Fibroblast of villous mesenchyme (primary cell): Measurements from ENCODE around the gene SLC4A8. TPM values are rescaled to one million over a fixed set of nuclear protein-coding genes. Genes with fewer than 3 reads are reported as not detected.
A peak's percentile ranks its signal among the peaks of the same experiment; 100 is the strongest.

Experiments used
- DNase-seq: peaks from one replicate; pipeline ENCODE4 v3.0.0-alpha.2; 2010; ENCODE audit warnings: low read depth
- H3K4me3 ChIP-seq: 2 replicates; pipeline ENCODE4 v1.5.1; 2011; ENCODE audit warnings: low read depth, mild to moderate bottlenecking, low read length
- CTCF ChIP-seq: IDR thresholded peaks from 2 replicates; pipeline ENCODE4 v1.5.1; 2012; ENCODE audit warnings: low read depth, mild to moderate bottlenecking, low read length; ENCODE audit not compliant: insufficient read depth
- total RNA-seq: library from RNA; depleted of rRNA; stranded (reverse); fragments of >200 nt; gene quantifications from 2 replicates; pipeline ENCODE4 v1.2.3, GENCODE V29; 2012

SLC4A8 gene
- total RNA-seq, 1 donor: 6.9 TPM

DNA sequence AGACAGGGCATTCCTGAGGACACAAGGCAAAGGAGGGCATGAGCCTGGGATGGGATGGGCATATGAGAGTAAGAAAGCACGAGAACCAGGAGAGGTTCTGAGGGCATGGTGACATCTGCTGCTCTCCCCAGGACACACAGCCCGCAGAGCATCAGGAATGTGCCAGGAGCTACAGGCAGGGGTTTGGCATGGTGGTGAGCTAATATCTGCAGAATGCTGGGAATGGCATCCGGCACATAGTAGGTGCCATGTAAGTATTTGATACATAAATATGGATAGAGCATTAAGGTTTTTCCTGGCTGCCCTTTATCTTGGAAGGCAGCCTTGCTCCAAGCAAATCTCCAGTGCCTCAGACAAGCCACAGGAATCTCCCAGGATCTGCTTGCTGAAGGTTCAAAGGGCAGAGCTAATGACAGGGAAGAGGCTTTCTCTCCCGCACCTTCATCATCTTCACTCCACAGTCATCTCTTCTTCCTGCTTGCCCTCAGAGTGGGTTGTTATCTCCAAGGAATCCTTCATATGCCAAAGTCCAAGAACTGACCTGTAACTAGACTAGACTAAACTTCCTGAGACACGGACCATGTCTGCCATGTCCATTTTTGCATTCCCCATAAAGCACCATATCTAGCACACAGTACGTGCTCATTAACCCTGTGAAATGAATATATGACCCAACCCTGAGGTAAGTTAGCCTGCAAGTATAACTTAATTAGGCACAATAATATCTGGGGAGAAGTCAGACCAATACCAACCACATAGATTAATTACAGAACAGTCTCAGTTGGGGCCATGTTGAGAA is 104.4 kb downstream of the SLC4A8 start:
- TF ChIP-seq CTCF: no peak
- no peak overlapping the region for H3K4me3 ChIP-seq
- DNase-seq: no peak

DNA sequence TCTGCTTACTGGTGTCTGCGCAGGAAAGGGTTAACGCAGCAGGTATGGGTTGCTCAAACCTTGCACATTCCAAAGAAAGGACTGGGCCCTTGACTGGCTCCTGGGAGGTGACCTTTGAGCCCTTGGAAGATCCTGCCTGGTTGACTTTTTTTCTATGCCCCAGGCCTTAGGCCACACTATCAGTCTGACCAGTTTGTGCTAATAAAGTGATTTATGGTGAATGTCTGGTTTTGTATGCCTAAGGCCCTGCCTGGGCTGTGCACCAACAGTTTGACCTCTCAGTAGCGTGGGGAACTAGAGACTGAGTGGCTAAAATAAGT is 105.0 kb downstream of the SLC4A8 start:
- DNase-seq: no peak
- no peak overlapping the region for H3K4me3 ChIP-seq
- no peak for TF ChIP-seq CTCF

GRCh38 chr12:51530208-51530607 is 105.6 kb downstream of the SLC4A8 start:
- H3K4me3 ChIP-seq: no peak overlapping the region
- DNase-seq: no peak
- TF ChIP-seq CTCF: no peak

- no peak overlapping the region for H3K4me3 ChIP-seq
- no peak for DNase-seq
- TF ChIP-seq CTCF: no peak
Measured at GRCh38 chr12:51531284-51531977, 106.8 kb downstream of the SLC4A8 start.

GRCh38 chr12:51531978-51532497 is 107.4 kb downstream of the SLC4A8 start:
- DNase-seq: peak; percentile 67
- H3K4me3 ChIP-seq: no peak overlapping the region
- peak; percentile 88 for TF ChIP-seq CTCF

- no peak overlapping the region for H3K4me3 ChIP-seq
- TF ChIP-seq CTCF: peak; percentile 29
- DNase-seq: peak; percentile 25
Measured at GRCh38 chr12:51533799-51534198, 109.2 kb downstream of the SLC4A8 start.
